H1 (cell line): ENCODE results near the gene MRTFA. TPM values are rescaled to one million over a fixed set of nuclear protein-coding genes. Genes with fewer than 3 reads are reported as not detected.

Experiments
- ATF3 ChIP-seq: IDR thresholded peaks from 2 replicates; pipeline ENCODE4 v1.6.1; 2011; ENCODE audit warnings: low read depth, mild to moderate bottlenecking, low read length; ENCODE audit not compliant: insufficient read depth
- CBX8 ChIP-seq: fragments of 300-800, 300-1000 bp; sonication (generic); IDR thresholded peaks from 2 replicates; pipeline ENCODE4 v1.7.1; 2016; ENCODE audit warnings: low read depth, low read length, borderline replicate concordance
- CTBP2 ChIP-seq: IDR thresholded peaks from 2 replicates; pipeline ENCODE4 v1.7.0; 2011; ENCODE audit warnings: borderline replicate concordance, mild to moderate bottlenecking, moderate library complexity, mixed read lengths, low read length; ENCODE audit not compliant: insufficient read depth, insufficient read length
- CTCF ChIP-seq, 3 experiments: IDR thresholded peaks; 1 replicate in 2 of 3; 2 replicates in 1 of 3; pipeline versions ENCODE4 v1.5.1 to v1.6.1; 2011; ENCODE audit warnings: low read length in 3 of 3, mild to moderate bottlenecking in 3 of 3, inconsistent platforms in 2 of 3, low read depth in 1 of 3, moderate library complexity in 1 of 3; ENCODE audit not compliant: insufficient read depth in 1 of 3; ENCODE audit errors: control extremely low read depth in 1 of 3
- HDAC2 ChIP-seq, 2 experiments: fragments of 300-600 bp in 1 of 2; sonication (generic) in 1 of 2; IDR thresholded peaks; 2 replicates each; pipeline ENCODE4 v1.6.1; 2011 to 2012; ENCODE audit warnings: low read depth in 2 of 2, low read length in 2 of 2, mild to moderate bottlenecking in 2 of 2, moderate library complexity in 2 of 2, borderline replicate concordance in 1 of 2, inconsistent platforms in 1 of 2
- HDAC6 ChIP-seq: IDR thresholded peaks from one replicate; pipeline ENCODE4 v1.7.1; 2012; ENCODE audit warnings: low read depth, mild to moderate bottlenecking, inconsistent platforms, low read length, moderate library complexity
- JUND ChIP-seq: IDR thresholded peaks from 2 replicates; pipeline ENCODE4 v1.6.1; 2011; ENCODE audit warnings: mild to moderate bottlenecking, improper control_type of control experiment, low read length
- RAD21 ChIP-seq, 2 experiments: IDR thresholded peaks in 1 of 2; conservative IDR thresholded peaks in 1 of 2; 2 replicates each; pipeline ENCODE4 v1.6.1; 2011; ENCODE audit warnings: low read depth in 2 of 2, low read length in 2 of 2, improper control_type of control experiment in 1 of 2, inconsistent platforms in 1 of 2, mild to moderate bottlenecking in 1 of 2, moderate library complexity in 1 of 2
- SAP30 ChIP-seq: fragments of 300-600 bp; sonication (generic); IDR thresholded peaks from 2 replicates; pipeline ENCODE4 v1.7.1; 2012; ENCODE audit warnings: low read length, moderate library complexity, mild to moderate bottlenecking, inconsistent platforms; ENCODE audit not compliant: insufficient read depth, insufficient replicate concordance
- polyA plus RNA-seq, 7 experiments: library from polyadenylated mRNA; depleted of rRNA in 3 of 7; stranded (reverse) in 5 of 7; unstranded in 2 of 7; fragments of >200 nt in 5 of 7; fragments of 200-250 nt in 2 of 7; gene quantifications; 1 replicate in 5 of 7; 2 replicates in 1 of 7; 4 replicates in 1 of 7; pipeline versions ENCODE4 v1.2.1 to v1.2.3, GENCODE V29; 2011 to 2013; ENCODE audit warnings: missing spikeins in 2 of 7, mixed read lengths in 2 of 7
- total RNA-seq: library from RNA; stranded (reverse); fragmentation: NEBNext Ultra II Directional; extraction: Animal tissue kit (Norgen Biotek cat#: 25700); gene quantifications from 2 replicates; pipeline ENCODE4 v1.2.1, GENCODE V29; 2021

MRTFA gene
- total and polyA plus RNA-seq, 2 of the 8 experiments (the other 6 are each of a cell fraction or from before 2014, with no cell fraction given), result 5.4 to 37.9 TPM

GRCh38 chr22:40404251-40405177 is 232.0 kb downstream of the MRTFA start (continued):
- no peak for TF ChIP-seq CTCF (IDR thresholded peaks at IDR 0.05; ENCODE audit: control extremely low read depth in 1 of 3, insufficient read depth in 1 of 3, low read depth in 1 of 3, low read length in 3 of 3)
- TF ChIP-seq JUND, result no peak
- no peak for TF ChIP-seq SAP30
- no peak for TF ChIP-seq ATF3
- TF ChIP-seq HDAC2 (IDR thresholded peaks at IDR 0.05; ENCODE audit: borderline replicate concordance in 1 of 2, low read depth in 2 of 2, low read length in 2 of 2), result no peak
- TF ChIP-seq CBX8, result no peak
- TF ChIP-seq RAD21 (IDR thresholded peaks at IDR 0.05 in 1 of 2, conservative IDR thresholded peaks at IDR 0.05 in 1 of 2; ENCODE audit: low read depth in 2 of 2, low read length in 2 of 2), result no peak
- TF ChIP-seq HDAC6, result no peak
- TF ChIP-seq CTBP2, result no peak
